Mucosa of descending colon (tissue), 3 donors: ENCODE results near the gene RIN2. TPM values are rescaled to one million over a fixed set of nuclear protein-coding genes. Genes with fewer than 3 reads are reported as not detected.

ENCODE experiments used
- ATAC-seq: fragments of 200-7000 bp; cut with Tn5 transposase; one replicate; pipeline ENCODE4 v1.9.1; 2020; ENCODE audit warnings: mild to moderate bottlenecking, moderate library complexity
- DNase-seq, 3 donors: peaks; one replicate each; pipeline ENCODE4 v3.0.0-alpha.2; 2020
- H3K36me3 ChIP-seq: fragments of 200-600 bp; one replicate; pipeline ENCODE4 v1.8.0; 2021; ENCODE audit warnings: low read depth, mild to moderate bottlenecking
- H3K4me1 ChIP-seq: fragments of 200-600 bp; one replicate; pipeline ENCODE4 v1.8.0; 2021; ENCODE audit warnings: low read depth, mild to moderate bottlenecking
- H3K4me3 ChIP-seq: fragments of 200-600 bp; one replicate; pipeline ENCODE4 v1.8.0; 2021; ENCODE audit warnings: mild to moderate bottlenecking
- H3K9me3 ChIP-seq: fragments of 200-600 bp; one replicate; pipeline ENCODE4 v1.8.0; 2021; ENCODE audit warnings: mild to moderate bottlenecking
- intact Hi-C, 2 donors: fragments of 100-400 bp; cut with DNase I in 1 of 2; cut with micrococcal nuclease in 1 of 2; formaldehyde crosslinking; loops; one replicate each; pipeline versions ENCODE4 v1.11.0 to v1.11.1; 2022; cut with DNase I, micrococcal nuclease
- total RNA-seq, 3 donors: library from RNA; stranded (reverse); fragmentation: NEBNext Ultra II Directional in 2 of 3; extraction: Animal tissue kit (Norgen Biotek cat#: 25700) in 2 of 3; gene quantifications; one replicate each; pipeline versions ENCODE4 v1.2.1 to v1.2.4, GENCODE V29; 2021 to 2023
- TF ChIP-seq, protein P1 (sequence below): fragments of 200-600 bp; IDR thresholded peaks from one replicate; pipeline ENCODE4 v1.8.0; 2022; ENCODE audit warnings: antibody characterized with exemption, mild to moderate bottlenecking
- donor health status: DM: no; HTN: no; CAD: no; lungs with moderate emphysema.
- donor health status: DM: no; HTN: no; CAD: no.
- donor health status: DM: no; HTN: yes; CAD: no.

Gene RIN2
- total RNA-seq, 3 donors from 2014 or later: 73.1 to 127 (median 73.9) TPM

DNA sequence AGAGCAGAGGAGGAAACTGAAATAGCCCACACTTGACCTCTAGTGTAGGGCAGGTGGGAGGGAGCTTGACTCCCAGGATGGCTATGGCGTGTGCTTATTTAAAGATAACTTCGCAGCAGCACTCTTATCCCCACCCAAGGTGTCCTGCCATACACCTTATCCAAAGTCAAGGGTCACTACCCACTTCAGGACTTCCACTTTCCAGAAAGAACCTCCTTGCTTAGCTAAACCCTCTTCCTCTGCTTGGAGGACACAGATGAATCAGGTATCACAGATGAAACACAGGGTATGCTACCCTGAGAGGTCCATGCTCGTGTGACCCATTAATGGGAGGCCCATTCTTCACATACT, 2.3 kb downstream of the RIN2 start:
- Histone ChIP-seq H3K4me1 (peaks cover 5% of the 10 kb centered on the region), H3K4me3 (no peak overlapping the region), H3K36me3 (no peaks in the 10 kb centered on the region), H3K9me3 (no peaks in the 10 kb centered on the region)
- ATAC-seq (no peak), DNase-seq (no peak)
- TF ChIP-seq, protein P1, sequence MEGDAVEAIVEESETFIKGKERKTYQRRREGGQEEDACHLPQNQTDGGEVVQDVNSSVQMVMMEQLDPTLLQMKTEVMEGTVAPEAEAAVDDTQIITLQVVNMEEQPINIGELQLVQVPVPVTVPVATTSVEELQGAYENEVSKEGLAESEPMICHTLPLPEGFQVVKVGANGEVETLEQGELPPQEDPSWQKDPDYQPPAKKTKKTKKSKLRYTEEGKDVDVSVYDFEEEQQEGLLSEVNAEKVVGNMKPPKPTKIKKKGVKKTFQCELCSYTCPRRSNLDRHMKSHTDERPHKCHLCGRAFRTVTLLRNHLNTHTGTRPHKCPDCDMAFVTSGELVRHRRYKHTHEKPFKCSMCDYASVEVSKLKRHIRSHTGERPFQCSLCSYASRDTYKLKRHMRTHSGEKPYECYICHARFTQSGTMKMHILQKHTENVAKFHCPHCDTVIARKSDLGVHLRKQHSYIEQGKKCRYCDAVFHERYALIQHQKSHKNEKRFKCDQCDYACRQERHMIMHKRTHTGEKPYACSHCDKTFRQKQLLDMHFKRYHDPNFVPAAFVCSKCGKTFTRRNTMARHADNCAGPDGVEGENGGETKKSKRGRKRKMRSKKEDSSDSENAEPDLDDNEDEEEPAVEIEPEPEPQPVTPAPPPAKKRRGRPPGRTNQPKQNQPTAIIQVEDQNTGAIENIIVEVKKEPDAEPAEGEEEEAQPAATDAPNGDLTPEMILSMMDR: no peak
- intact Hi-C loops: loop anchor here in 1 of 2 donors (10.0 kb wide), 1 partner anchor 66 kb away; no protein-coding TSS in a partner anchor

DNA sequence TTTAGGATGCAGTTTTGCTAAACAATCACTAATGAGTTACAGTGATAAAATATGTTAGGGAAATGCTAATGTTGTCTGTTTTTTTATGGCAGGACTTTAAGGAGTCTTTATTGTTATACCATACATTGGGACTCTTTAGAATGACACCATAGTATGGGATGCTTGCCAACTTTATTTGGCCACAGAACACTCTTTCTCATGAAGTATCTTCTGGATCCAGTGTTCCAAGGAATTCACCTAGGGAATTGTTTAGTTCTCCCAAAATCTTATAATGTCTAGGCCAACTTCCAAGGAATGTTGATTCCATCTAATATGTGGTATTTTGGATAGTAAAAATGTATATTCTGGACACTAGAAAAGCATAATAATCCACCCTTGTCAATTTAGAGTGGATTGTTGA, 3.3 kb downstream of the RIN2 start:
- ATAC-seq (no peak), DNase-seq (no peak)
- H3K9me3 ChIP-seq: no peaks in the 10 kb centered on the region
- no peaks in the 10 kb centered on the region for H3K36me3 ChIP-seq
- peaks cover 5% of the 10 kb centered on the region for H3K4me1 ChIP-seq
- intact Hi-C loops: loop anchor here in 1 of 2 donors (10.0 kb wide), 1 partner anchor 67 kb away; no protein-coding TSS in a partner anchor
- H3K4me3 ChIP-seq: no peak overlapping the region
- TF ChIP-seq, protein P1: no peak

DNA sequence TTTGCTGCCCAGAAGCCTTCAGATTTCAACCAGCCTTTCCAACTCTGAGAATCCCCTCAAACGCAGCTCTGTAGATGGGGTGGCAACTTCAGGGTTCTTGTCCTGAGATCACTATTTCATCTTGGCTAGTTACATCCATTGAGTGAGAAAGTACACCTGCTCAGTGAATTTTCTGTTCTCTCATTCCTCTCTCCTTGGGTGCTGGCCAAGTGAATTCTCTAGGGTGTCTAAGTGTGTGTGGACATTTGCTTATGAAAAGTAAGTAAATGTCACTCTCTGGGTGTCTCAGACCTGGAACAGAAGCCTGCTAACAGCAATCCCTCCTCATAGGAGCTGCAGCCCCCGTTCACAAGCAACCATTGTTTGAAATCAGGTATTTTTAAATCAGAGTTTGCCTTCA, 3.8 kb downstream of the RIN2 start:
- TF ChIP-seq, protein P1: no peak
- peaks cover 2% of the 10 kb centered on the region for H3K4me1 ChIP-seq
- intact Hi-C loops: loop anchor here in 1 of 2 donors (10.0 kb wide), 1 partner anchor 67 kb away; no protein-coding TSS in a partner anchor
- DNase-seq (no peak), ATAC-seq (no peak)
- no peaks in the 10 kb centered on the region for H3K36me3 ChIP-seq
- H3K4me3 ChIP-seq: no peak overlapping the region
- H3K9me3 ChIP-seq: no peaks in the 10 kb centered on the region

DNA sequence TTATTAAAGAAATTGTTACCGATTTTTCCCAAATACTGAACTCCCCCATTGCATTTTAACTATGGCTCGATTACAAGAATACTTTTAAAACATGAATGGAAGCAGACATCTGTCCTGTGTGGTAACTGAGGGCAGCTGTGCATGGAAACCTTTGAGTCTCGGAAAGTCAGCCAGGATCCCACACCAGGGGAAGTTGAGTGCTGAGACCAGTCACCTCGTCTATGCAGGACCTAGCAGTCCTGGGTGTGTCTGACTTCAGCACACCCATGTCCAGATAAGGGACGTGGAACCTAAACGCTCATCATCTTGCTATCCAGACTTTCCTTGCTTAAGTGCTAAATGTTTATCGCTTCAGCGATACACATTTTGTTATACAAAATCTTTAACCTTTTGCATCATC, 6.1 kb downstream of the RIN2 start:
- Histone ChIP-seq H3K4me1 (no peaks in the 10 kb centered on the region), H3K9me3 (no peaks in the 10 kb centered on the region), H3K4me3 (no peak overlapping the region), H3K36me3 (no peaks in the 10 kb centered on the region)
- intact Hi-C loops: loop anchor here in 1 of 2 donors (10.0 kb wide), 1 partner anchor 69 kb away; no protein-coding TSS in a partner anchor
- ATAC-seq: no peak
- DNase-seq: no peak
- TF ChIP-seq, protein P1: no peak

DNA sequence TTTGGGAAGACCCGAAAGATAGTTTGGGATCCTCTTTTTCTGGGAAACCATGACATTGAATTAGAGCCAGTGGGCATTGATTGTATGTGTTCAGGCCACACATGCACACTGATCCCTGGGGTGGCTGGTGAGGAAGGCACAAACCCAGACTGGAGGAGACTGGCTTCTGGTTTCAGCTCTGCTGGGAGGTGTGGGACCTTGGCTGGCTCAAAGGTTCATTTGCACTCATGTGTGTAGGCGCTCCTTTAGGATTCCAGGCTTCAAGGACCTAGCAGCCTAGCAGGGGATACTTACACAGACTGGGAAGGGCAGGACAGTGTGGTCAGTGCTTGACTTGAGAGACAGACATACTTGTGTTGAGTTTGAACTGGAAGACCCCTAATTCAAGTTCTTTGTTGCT, 7.2 kb downstream of the RIN2 start:
- no peaks in the 10 kb centered on the region for H3K36me3 ChIP-seq
- TF ChIP-seq, protein P1: no peak
- DNase-seq: no peak
- H3K9me3 ChIP-seq: no peaks in the 10 kb centered on the region
- intact Hi-C loops: loop anchor here in 1 of 2 donors (10.0 kb wide), 1 partner anchor 70 kb away; no protein-coding TSS in a partner anchor
- no peak overlapping the region for H3K4me3 ChIP-seq
- peak; percentile 27 for ATAC-seq
- no peaks in the 10 kb centered on the region for H3K4me1 ChIP-seq

DNA sequence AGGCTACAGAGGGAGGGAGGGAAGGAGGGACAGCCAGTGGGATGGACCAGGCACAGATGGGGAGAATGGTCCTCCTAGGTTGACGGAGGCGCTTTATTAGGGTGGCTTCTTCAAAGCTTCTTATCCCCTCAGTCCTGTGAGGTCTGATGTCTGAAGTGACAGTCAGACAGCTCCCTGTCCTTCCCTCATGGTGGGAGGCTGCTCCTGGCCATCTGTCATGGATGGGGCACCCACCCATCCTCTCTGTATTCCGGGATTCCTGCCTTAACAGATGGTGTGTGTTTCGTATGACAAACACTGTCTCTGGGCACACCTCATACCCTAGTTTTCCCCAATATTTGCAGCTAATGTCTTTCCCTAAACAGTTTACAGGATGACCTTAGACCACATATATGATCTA, 7.9 kb downstream of the RIN2 start:
- TF ChIP-seq, protein P1: no peak
- no peaks in the 10 kb centered on the region for H3K36me3 ChIP-seq
- H3K9me3 ChIP-seq: no peaks in the 10 kb centered on the region
- H3K4me3 ChIP-seq: no peak overlapping the region
- intact Hi-C loops: loop anchor here in 1 of 2 donors (10.0 kb wide), 1 partner anchor 71 kb away; no protein-coding TSS in a partner anchor
- ATAC-seq: no peak
- no peak for DNase-seq
- no peaks in the 10 kb centered on the region for H3K4me1 ChIP-seq
